DOHH2 (cell line): Measurements from ENCODE around the gene SYT1.

ENCODE experiments used
- CTCF ChIP-seq: fragments of 200-600 bp; sonication (generic); IDR thresholded peaks from one replicate; pipeline ENCODE4 v1.5.1; 2014; ENCODE audit warnings: antibody characterized with exemption, mild to moderate bottlenecking, low read depth, low read length; ENCODE audit not compliant: poor library complexity, severe bottlenecking
- EZH2phosphoT487 ChIP-seq: fragments of 200-600 bp; sonication (generic); IDR thresholded peaks from 2 replicates; pipeline ENCODE4 v1.6.1; 2017; ENCODE audit warnings: borderline replicate concordance, mild to moderate bottlenecking, antibody characterized with exemption, low read length, moderate library complexity, mixed read lengths

- TF ChIP-seq CTCF (no peak), EZH2phosphoT487 (no peak)
Observed at GRCh38 chr12:79408689-79409088, 544.1 kb downstream of the SYT1 start.
